HG02943 (cell line): ENCODE measurements around the gene RAB10.
"Not testable (repeated sequence)": the region's sequence is repeated elsewhere in the genome, so short reads cannot be mapped to it uniquely, and the experiment has no call there.

Experiments used
- ATAC-seq: cut with Tn5 transposase; IDR thresholded peaks from one replicate; pipeline ENCODE4 v1.9.1; 2021; ENCODE audit warnings: mild to moderate bottlenecking, low read depth, moderate library complexity; ENCODE audit not compliant: unreplicated experiment

Gene RAB10

GRCh38 chr2:26054598-26055348 lies 20.9 kb downstream of the RAB10 start:
- ATAC-seq = no peak

- ATAC-seq = no peak
These were observed 24.5 kb downstream of the RAB10 start for GRCh38 chr2:26058390-26058789.

GRCh38 chr2:26059542-26059941 lies 25.7 kb downstream of the RAB10 start:
- ATAC-seq = no peak

GRCh38 chr2:26061539-26061938 lies 27.7 kb downstream of the RAB10 start:
- no peak for ATAC-seq

GRCh38 chr2:26064846-26065245 lies 31.0 kb downstream of the RAB10 start:
- ATAC-seq = no peak

GRCh38 chr2:26067186-26067974 lies 33.5 kb downstream of the RAB10 start:
- ATAC-seq = no peak

GRCh38 chr2:26067980-26068507 lies 34.2 kb downstream of the RAB10 start:
- no peak for ATAC-seq

GRCh38 chr2:26068602-26069298 lies 34.9 kb downstream of the RAB10 start:
- ATAC-seq = peak; percentile 65

GRCh38 chr2:26070730-26071129 lies 36.8 kb downstream of the RAB10 start:
- ATAC-seq = no peak

GRCh38 chr2:26072925-26073768 lies 39.3 kb downstream of the RAB10 start:
- no peak for ATAC-seq

- no peak for ATAC-seq
These were observed 39.9 kb downstream of the RAB10 start for GRCh38 chr2:26073830-26074229.

GRCh38 chr2:26074676-26075075 lies 40.8 kb downstream of the RAB10 start:
- ATAC-seq = no peak

- no peak for ATAC-seq
These were observed 41.3 kb downstream of the RAB10 start for GRCh38 chr2:26075173-26075572.

- ATAC-seq = no peak
These were observed 42.2 kb downstream of the RAB10 start for GRCh38 chr2:26076001-26076587.

- no peak for ATAC-seq
These were observed 43.4 kb downstream of the RAB10 start for GRCh38 chr2:26077291-26077690.

- ATAC-seq = no peak
These were observed 45.1 kb downstream of the RAB10 start for GRCh38 chr2:26078939-26079338.

GRCh38 chr2:26080356-26080755 lies 46.5 kb downstream of the RAB10 start:
- no peak for ATAC-seq

GRCh38 chr2:26080925-26081324 lies 47.0 kb downstream of the RAB10 start:
- not testable (repeated sequence) for ATAC-seq

GRCh38 chr2:26081556-26081955 lies 47.7 kb downstream of the RAB10 start:
- no peak for ATAC-seq

- no peak for ATAC-seq
These were observed 52.3 kb downstream of the RAB10 start for GRCh38 chr2:26086155-26086637.
